GM12872 (cell line): ENCODE data around the gene CANX.

Experiments used
- CTCF ChIP-seq: IDR thresholded peaks from 3 replicates; pipeline ENCODE4 v1.5.1; 2011; ENCODE audit warnings: low read depth, mild to moderate bottlenecking, low read length, moderate library complexity; ENCODE audit not compliant: insufficient read depth

The CANX gene

GRCh38 chr5:179694561-179694960 is 4.2 kb upstream of the CANX start:
- no peak for TF ChIP-seq CTCF

- TF ChIP-seq CTCF = no peak
Observed at GRCh38 chr5:179696603-179697002, 2.2 kb upstream of the CANX start.

- TF ChIP-seq CTCF = no peak
Observed at GRCh38 chr5:179697108-179697507, 1.7 kb upstream of the CANX start.

GRCh38 chr5:179697993-179698934 is 503 bp upstream of the CANX start:
- TF ChIP-seq CTCF = no peak

GRCh38 chr5:179699616-179700237 is 960 bp downstream of the CANX start:
- TF ChIP-seq CTCF = no peak

GRCh38 chr5:179700401-179700918 is 1.7 kb downstream of the CANX start:
- no peak for TF ChIP-seq CTCF

- TF ChIP-seq CTCF = no peak
Observed at GRCh38 chr5:179716286-179716685, 17.5 kb downstream of the CANX start.
